Vagina (tissue), 2 donors: ENCODE results near the gene TMIGD2. TPM values are rescaled to one million over a fixed set of nuclear protein-coding genes. Genes with fewer than 3 reads are reported as not detected.
"Not testable (repeated sequence)": the region's sequence is repeated elsewhere in the genome, so short reads cannot be mapped to it uniquely, and the experiment has no call there.

Experiments used
- DNase-seq, 2 donors: peaks; one replicate each; pipeline ENCODE4 v3.0.0-alpha.2; 2017; ENCODE audit errors: extremely low spot score in 2 of 2
- H3K27ac ChIP-seq: fragments of 200-600 bp; sonication (generic); one replicate; pipeline ENCODE4 v1.5.1; 2019
- H3K27me3 ChIP-seq: fragments of 200-600 bp; sonication (generic); one replicate; pipeline ENCODE4 v1.5.1; 2019
- H3K36me3 ChIP-seq, 2 donors: fragments of 200-600 bp; sonication (generic); one replicate each; pipeline ENCODE4 v1.5.1; 2017 to 2019
- H3K4me1 ChIP-seq: fragments of 200-600 bp; sonication (generic); one replicate; pipeline ENCODE4 v1.5.1; 2019
- H3K4me3 ChIP-seq, 2 donors: fragments of 200-600 bp; sonication (generic); 1 replicate in 1 of 2; 2 replicates in 1 of 2; pipeline ENCODE4 v1.5.1; 2016 to 2019
- H3K9me3 ChIP-seq: fragments of 200-600 bp; sonication (generic); one replicate; pipeline ENCODE4 v1.5.1; 2019
- POLR2A ChIP-seq, 2 donors: fragments of 450-650 bp; IDR thresholded peaks; one replicate each; pipeline ENCODE4 v1.6.1; 2017; ENCODE audit warnings: antibody characterized with exemption in 2 of 2, mild to moderate bottlenecking in 2 of 2, moderate library complexity in 2 of 2
- POLR2AphosphoS5 ChIP-seq, 2 donors: sonication (generic); formaldehyde crosslinking; IDR thresholded peaks; one replicate each; pipeline ENCODE4 v1.9.0; 2017; ENCODE audit warnings: antibody characterized with exemption in 2 of 2, mild to moderate bottlenecking in 2 of 2, low read depth in 1 of 2; ENCODE audit not compliant: insufficient read depth in 1 of 2
- intact Hi-C: fragments of 100-400 bp; cut with DNase I; formaldehyde crosslinking; loops from one replicate; pipeline ENCODE4 v1.15.1; 2023
- total RNA-seq: library from RNA; depleted of rRNA; stranded (reverse); fragments of >200 nt; gene quantifications from one replicate; pipeline ENCODE4 v1.2.3, GENCODE V29; 2016
- TF ChIP-seq, protein P1 (sequence below), 3 experiments: fragments of 450-650 bp in 2 of 3; fragments of 200-600 bp in 1 of 3; sonication (generic) in 1 of 3; IDR thresholded peaks; one replicate each; pipeline ENCODE4 v1.5.1; 2017 to 2019; ENCODE audit warnings: antibody characterized with exemption in 3 of 3, mild to moderate bottlenecking in 2 of 3, moderate library complexity in 2 of 3

The TMIGD2 gene
- total RNA-seq, 1 donor from 2014 or later = not detected

DNA sequence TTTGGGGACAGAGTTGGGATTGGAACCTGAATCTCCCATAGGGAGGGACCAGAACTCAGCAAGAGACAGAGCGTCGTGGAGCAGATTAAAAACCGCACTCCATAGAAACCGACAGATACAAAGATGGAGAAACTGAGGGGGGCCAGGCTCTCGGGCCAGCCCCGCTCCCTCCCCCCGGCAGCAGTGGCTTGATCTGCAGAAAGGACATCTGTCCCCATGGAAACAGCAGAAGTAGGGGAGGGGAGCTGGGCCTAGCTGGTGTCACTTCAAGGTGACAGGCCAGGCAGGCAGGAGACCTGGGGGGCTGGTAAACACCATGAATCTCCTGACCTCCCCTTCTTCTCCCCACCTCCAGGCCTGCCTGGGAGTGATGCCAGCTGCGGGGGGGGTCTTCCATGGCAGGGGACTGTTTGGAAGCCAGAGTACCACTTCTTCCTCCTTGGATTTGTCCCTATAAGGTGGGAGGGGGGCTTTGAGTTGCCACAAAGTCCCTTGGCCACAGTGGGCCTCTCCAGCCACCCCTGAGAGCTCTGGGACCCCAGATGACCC is 10.9 kb downstream of the TMIGD2 start:
- H3K27me3 ChIP-seq = no peaks in the 10 kb centered on the region
- intact Hi-C loops = no loop called here
- H3K4me3 ChIP-seq = no peak overlapping the region
- no peaks in the 10 kb centered on the region for H3K36me3 ChIP-seq
- TF ChIP-seq POLR2AphosphoS5 (IDR thresholded peaks at IDR 0.05; ENCODE audit: insufficient read depth in 1 of 2, low read depth in 1 of 2) (no peak), POLR2A (IDR thresholded peaks at IDR 0.05) (no peak)
- TF ChIP-seq, protein P1, sequence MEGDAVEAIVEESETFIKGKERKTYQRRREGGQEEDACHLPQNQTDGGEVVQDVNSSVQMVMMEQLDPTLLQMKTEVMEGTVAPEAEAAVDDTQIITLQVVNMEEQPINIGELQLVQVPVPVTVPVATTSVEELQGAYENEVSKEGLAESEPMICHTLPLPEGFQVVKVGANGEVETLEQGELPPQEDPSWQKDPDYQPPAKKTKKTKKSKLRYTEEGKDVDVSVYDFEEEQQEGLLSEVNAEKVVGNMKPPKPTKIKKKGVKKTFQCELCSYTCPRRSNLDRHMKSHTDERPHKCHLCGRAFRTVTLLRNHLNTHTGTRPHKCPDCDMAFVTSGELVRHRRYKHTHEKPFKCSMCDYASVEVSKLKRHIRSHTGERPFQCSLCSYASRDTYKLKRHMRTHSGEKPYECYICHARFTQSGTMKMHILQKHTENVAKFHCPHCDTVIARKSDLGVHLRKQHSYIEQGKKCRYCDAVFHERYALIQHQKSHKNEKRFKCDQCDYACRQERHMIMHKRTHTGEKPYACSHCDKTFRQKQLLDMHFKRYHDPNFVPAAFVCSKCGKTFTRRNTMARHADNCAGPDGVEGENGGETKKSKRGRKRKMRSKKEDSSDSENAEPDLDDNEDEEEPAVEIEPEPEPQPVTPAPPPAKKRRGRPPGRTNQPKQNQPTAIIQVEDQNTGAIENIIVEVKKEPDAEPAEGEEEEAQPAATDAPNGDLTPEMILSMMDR (IDR thresholded peaks at IDR 0.05) = no peak
- H3K9me3 ChIP-seq = no peaks in the 10 kb centered on the region
- no peak overlapping the region for H3K27ac ChIP-seq
- DNase-seq = no peak
- H3K4me1 ChIP-seq = no peaks in the 10 kb centered on the region

DNA sequence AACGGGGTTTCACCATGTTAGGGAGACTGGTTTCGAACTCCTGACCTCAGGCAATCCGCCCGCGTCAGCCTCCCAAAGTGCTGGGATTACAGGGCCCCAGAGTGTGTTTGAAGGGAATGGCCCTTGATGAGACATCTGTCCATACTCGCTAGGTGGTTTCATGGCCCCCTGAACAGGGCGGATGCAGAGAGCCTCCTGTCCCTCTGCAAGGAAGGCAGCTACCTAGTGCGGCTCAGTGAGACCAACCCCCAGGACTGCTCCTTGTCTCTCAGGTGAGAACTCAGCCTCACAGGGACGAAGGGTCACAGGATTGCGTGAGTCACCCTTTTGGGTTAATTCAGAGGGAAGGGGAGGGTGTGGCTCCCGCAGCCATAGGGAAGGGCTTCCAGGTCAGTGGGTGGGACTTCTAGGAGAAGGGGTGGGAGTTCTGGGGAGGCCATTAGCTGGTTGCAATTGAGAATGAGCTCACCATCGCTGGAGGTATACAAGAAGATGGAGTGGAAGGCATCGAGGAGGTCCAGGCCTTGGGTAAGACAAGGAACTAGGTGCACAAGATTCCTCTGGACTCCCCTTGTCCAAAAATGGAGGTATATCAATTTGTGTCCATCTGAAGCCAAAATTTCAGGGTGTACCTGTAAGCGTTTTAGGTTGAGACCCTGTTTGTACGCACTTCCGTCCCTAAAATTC is 14.0 kb downstream of the TMIGD2 start:
- intact Hi-C loops = no loop called here
- H3K4me1 ChIP-seq = no peaks in the 10 kb centered on the region
- H3K4me3 ChIP-seq = no peak overlapping the region
- TF ChIP-seq, protein P1 (IDR thresholded peaks at IDR 0.05) = no peak
- DNase-seq = no peak
- no peaks in the 10 kb centered on the region for H3K27me3 ChIP-seq
- no peaks in the 10 kb centered on the region for H3K9me3 ChIP-seq
- H3K36me3 ChIP-seq = no peaks in the 10 kb centered on the region
- no peak overlapping the region for H3K27ac ChIP-seq

DNA sequence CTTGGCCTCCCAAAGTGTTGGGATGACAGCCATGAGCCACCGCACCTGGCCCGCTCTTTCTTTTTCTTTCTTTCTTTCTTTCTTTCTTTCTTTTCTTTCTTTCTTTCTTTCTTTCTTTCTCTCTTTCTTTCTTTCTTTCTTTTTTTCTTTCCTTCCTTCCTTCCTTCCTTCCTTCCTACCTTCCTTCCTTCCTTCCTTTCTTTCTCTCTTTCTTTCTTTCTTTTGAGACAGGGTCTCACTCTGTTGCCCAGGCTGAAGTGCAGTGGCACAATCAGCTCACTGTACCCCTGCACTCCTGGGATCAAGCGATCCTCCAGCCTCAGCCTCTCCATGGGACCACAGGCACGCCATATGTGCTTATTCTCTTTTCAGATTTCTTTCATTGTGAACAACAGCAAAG is 16.0 kb downstream of the TMIGD2 start:
- DNase-seq, H3K4me3 ChIP-seq, H3K27ac ChIP-seq, H3K4me1 ChIP-seq, H3K27me3 ChIP-seq, H3K36me3 ChIP-seq, intact Hi-C loops, H3K9me3 ChIP-seq: not testable (repeated sequence)

DNA sequence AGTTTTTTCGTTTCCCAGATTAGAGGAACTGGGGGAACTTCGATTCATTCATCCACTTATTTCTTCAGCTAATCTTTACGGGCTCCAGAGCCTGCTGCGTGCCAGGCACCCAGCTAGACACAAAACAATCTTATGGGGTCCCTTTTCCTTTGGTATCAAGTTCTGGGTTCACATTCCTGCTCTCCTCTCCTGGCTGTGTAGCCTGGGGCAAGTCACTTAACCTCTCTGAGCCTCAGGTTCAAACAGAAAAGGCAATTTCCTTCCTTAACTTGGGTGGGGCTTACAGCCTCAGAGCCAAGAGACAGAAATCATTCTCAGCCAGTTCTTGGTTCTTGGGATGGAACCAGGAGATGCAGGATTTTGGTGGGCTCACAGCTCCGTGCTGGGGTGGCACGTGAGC is 17.2 kb downstream of the TMIGD2 start:
- no peak for DNase-seq
- H3K4me3 ChIP-seq = no peak overlapping the region
- intact Hi-C loops = no loop called here
- no peaks in the 10 kb centered on the region for H3K9me3 ChIP-seq
- no peaks in the 10 kb centered on the region for H3K36me3 ChIP-seq
- H3K27me3 ChIP-seq = peaks cover 6% of the 10 kb centered on the region
- H3K27ac ChIP-seq = no peak overlapping the region
- peaks cover 4% of the 10 kb centered on the region for H3K4me1 ChIP-seq
- TF ChIP-seq POLR2AphosphoS5 (IDR thresholded peaks at IDR 0.05; ENCODE audit: insufficient read depth in 1 of 2, low read depth in 1 of 2) (no peak), POLR2A (IDR thresholded peaks at IDR 0.05) (no peak)
- TF ChIP-seq, protein P1 (IDR thresholded peaks at IDR 0.05) = no peak

DNA sequence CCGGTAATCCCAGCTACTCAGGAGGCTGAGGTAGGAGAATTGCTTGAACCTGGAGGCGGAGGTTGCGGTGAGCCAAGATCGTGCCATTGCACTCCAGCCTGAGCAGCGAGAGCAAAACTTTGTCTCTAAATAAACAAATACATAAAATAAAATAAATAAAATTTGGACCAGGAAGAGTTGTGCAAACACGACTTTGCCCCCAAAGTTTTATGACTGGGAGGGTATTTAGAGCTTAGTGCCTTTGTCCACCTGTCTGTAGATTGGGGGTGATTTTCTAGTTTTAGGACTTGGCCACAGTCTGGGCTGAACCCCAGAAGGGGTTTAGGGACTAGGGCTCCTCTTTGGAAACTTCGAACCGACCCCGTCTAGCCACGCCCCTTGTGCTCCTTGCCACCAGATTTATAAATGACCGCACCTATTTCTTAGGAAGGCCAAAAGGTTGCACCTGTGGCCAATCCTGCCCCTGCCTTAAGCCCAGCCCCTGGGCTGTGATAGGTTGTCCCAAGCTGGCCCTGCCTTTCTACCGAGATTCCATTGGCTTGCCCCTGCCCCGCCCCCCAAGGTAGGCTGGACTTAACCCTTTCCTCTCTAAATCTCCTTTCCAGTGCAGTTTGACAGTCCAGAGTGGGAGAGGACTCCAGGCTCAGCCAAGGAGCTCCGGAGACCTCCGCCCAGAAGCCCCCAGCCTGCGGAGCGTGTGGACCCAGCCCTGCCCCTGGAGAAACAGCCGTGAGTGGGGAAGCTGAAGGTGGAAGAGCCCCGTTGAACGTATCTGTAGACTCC is 17.8 kb downstream of the TMIGD2 start:
- H3K27me3 ChIP-seq = peaks cover 7% of the 10 kb centered on the region
- H3K36me3 ChIP-seq = no peaks in the 10 kb centered on the region
- intact Hi-C loops = no loop called here

More for the DNA sequence above, 17.8 kb downstream of the TMIGD2 start:
- peaks cover 10% of the 10 kb centered on the region for H3K4me1 ChIP-seq
- H3K27ac ChIP-seq = no peak overlapping the region
- no peak overlapping the region for H3K4me3 ChIP-seq
- DNase-seq = no peak
- TF ChIP-seq POLR2AphosphoS5 (IDR thresholded peaks at IDR 0.05; ENCODE audit: insufficient read depth in 1 of 2, low read depth in 1 of 2) (no peak), POLR2A (IDR thresholded peaks at IDR 0.05) (no peak)
- TF ChIP-seq, protein P1 (IDR thresholded peaks at IDR 0.05) = no peak
- H3K9me3 ChIP-seq = no peaks in the 10 kb centered on the region
